ENCODE data around the gene TMEM198. TPM values are rescaled to one million over a fixed set of nuclear protein-coding genes. Genes with fewer than 3 reads are reported as not detected.
A peak's percentile ranks its signal among the peaks of the same experiment; 100 is the strongest.

TMEM198 gene
- total RNA-seq, 6 experiments from 2014 or later: 0.68 to 3.2 (median 1.2) TPM

- intact Hi-C loops (cut with DNase I): no loop called here
These were observed 27.7 kb downstream of the TMEM198 start, which contains the start of gene OBSL1 for GRCh38 chr2:219571311-219572236. Gene OBSL1 (minus strand): TSS chr2:219571539. CDS start chr2:219571232, 307 bp downstream.

GRCh38 chr2:219572237-219573001, 28.6 kb downstream of the TMEM198 start, which contains the start of gene INHA:
Gene INHA (plus strand): TSS chr2:219572310. CDS start chr2:219572375, 65 bp downstream.
- H3K9me3 ChIP-seq: no peaks in the 10 kb centered on the region
- no peaks in the 10 kb centered on the region for H3K27me3 ChIP-seq
- intact Hi-C loops (cut with DNase I): no loop called here
- no peaks in the 10 kb centered on the region for H3K36me3 ChIP-seq
- 86% methylated on average over 10 of the region's 13 CpGs for WGBS (ENCODE audit: insufficient coverage, low coverage, low lambda C conversion rate, missing lambda C conversion rate)
- peak within 1 kb of the TSS; percentile 51 to 57 (median 52) for H3K27ac ChIP-seq
- peak within 1 kb of the TSS; percentile 60 to 76 (median 60) for H3K4me3 ChIP-seq
- ATAC-seq: no peak
- H3K4me1 ChIP-seq: peaks cover 0 to 5% (median 1%) of the 10 kb centered on the region in 4 donors
- DNase-seq: no peak
- TF ChIP-seq CTCF (IDR thresholded peaks at IDR 0.05): no peak
- TF ChIP-seq POLR2A (IDR thresholded peaks at IDR 0.05): no peak

More at GRCh38 chr2:219571311-219572236, 27.7 kb downstream of the TMEM198 start, which contains the start of gene OBSL1:
- TF ChIP-seq CTCF (IDR thresholded peaks at IDR 0.05) (no peak), POLR2A (IDR thresholded peaks at IDR 0.05) (no peak)
- WGBS (ENCODE audit: insufficient coverage, low coverage, low lambda C conversion rate, missing lambda C conversion rate): 21% methylated on average over 12 of the region's 42 CpGs
- H3K9me3 ChIP-seq: no peaks in the 10 kb centered on the region
- peak in 2 of 3 donors; percentile 68 to 70 for DNase-seq
- H3K4me1 ChIP-seq: peaks cover 0 to 5% (median 1%) of the 10 kb centered on the region in 4 donors
- H3K27me3 ChIP-seq: no peaks in the 10 kb centered on the region
- H3K36me3 ChIP-seq: no peaks in the 10 kb centered on the region
- H3K4me3 ChIP-seq: peak within 1 kb of the TSS; percentile 60 to 76 (median 60)
- peak; percentile 77 to 86 (median 81) for ATAC-seq
- peak within 1 kb of the TSS; percentile 51 to 57 (median 52) for H3K27ac ChIP-seq

GRCh38 chr2:219573166-219573565, 29.3 kb downstream of the TMEM198 start:
- ATAC-seq: no peak
- Histone ChIP-seq H3K27ac (no peak overlapping the region), H3K4me1 (peaks cover 0 to 5% (median 1%) of the 10 kb centered on the region in 4 donors), H3K9me3 (no peaks in the 10 kb centered on the region), H3K36me3 (no peaks in the 10 kb centered on the region), H3K27me3 (no peaks in the 10 kb centered on the region), H3K4me3 (no peak overlapping the region)
- intact Hi-C loops (cut with DNase I): no loop called here
- no peak for TF ChIP-seq POLR2A (IDR thresholded peaks at IDR 0.05)
- TF ChIP-seq CTCF (IDR thresholded peaks at IDR 0.05): no peak
- DNase-seq: no peak
- WGBS (ENCODE audit: insufficient coverage, low coverage, low lambda C conversion rate, missing lambda C conversion rate): 66% methylated on average over 5 of the region's 5 CpGs

GRCh38 chr2:219574484-219575311, 30.9 kb downstream of the TMEM198 start:
- Histone ChIP-seq H3K4me1 (peaks cover 0 to 5% (median 1%) of the 10 kb centered on the region in 4 donors), H3K27me3 (no peaks in the 10 kb centered on the region), H3K4me3 (no peak overlapping the region), H3K9me3 (no peaks in the 10 kb centered on the region), H3K27ac (no peak overlapping the region), H3K36me3 (no peaks in the 10 kb centered on the region)
- no peak for TF ChIP-seq POLR2A (IDR thresholded peaks at IDR 0.05)
- no peak for TF ChIP-seq CTCF (IDR thresholded peaks at IDR 0.05)
- 72% methylated on average over 4 of the region's 22 CpGs for WGBS (ENCODE audit: insufficient coverage, low coverage, low lambda C conversion rate, missing lambda C conversion rate)
- no peak for ATAC-seq
- no peak for DNase-seq
- intact Hi-C loops (cut with DNase I): no loop called here

Measured in right lobe of liver (tissue), 6 donors.